Pancreas (tissue), 10 donors: ENCODE measurements around the gene BTG2. TPM values are rescaled to one million over a fixed set of nuclear protein-coding genes. Genes with fewer than 3 reads are reported as not detected.
A peak's percentile ranks its signal among the peaks of the same experiment; 100 is the strongest.

Experiments used
- ATAC-seq, 4 donors: fragments of 200-7000 bp; cut with Tn5 transposase; one replicate each; pipeline versions ENCODE4 v1.8.0 to v1.9.1; 2020; ENCODE audit warnings: mild to moderate bottlenecking in 4 of 4, moderate library complexity in 4 of 4
- DNase-seq, 6 donors: peaks; one replicate each; pipeline ENCODE4 v3.0.0-alpha.2; 2020
- FAIRE-seq: peaks from 2 replicates; lab custom pipeline; 2012; peaks lifted over from hg19 to GRCh38; lab: Jason Lieb, UNC
- H3K27ac ChIP-seq, 4 donors: fragments of 200-600 bp; sonication (generic); 1 replicate in 3 of 4; 2 replicates in 1 of 4; pipeline versions ENCODE4 v1.5.0 to v1.8.0; 2020
- H3K27me3 ChIP-seq, 4 donors: fragments of 200-600 bp; one replicate each; pipeline ENCODE4 v1.8.0; 2021
- H3K36me3 ChIP-seq, 3 donors: fragments of 200-600 bp; sonication (generic) in 1 of 3; one replicate each; pipeline versions ENCODE4 v1.5.0 to v1.8.0; 2020 to 2021
- H3K4me1 ChIP-seq, 3 donors: fragments of 200-600 bp; one replicate each; pipeline ENCODE4 v1.8.0; 2021
- H3K4me3 ChIP-seq, 4 donors: fragments of 200-600 bp; sonication (generic) in 2 of 4; one replicate each; pipeline versions ENCODE4 v1.5.0 to v1.8.0; 2020 to 2021
- H3K9me3 ChIP-seq, 4 donors: fragments of 200-600 bp; one replicate each; pipeline ENCODE4 v1.8.0; 2021
- WGBS, 2 donors: extraction: QIAGEN DNeasy Blood & Tissue Kit; methylation state at CpG; one replicate each; pipeline ENCODE4 v1.1.7; 2013; 5-methylcytosine and 5-hydroxymethylcytosine counted together
- intact Hi-C, 3 donors: fragments of 100-400 bp; cut with DNase I; formaldehyde crosslinking; loops; one replicate each; pipeline versions ENCODE4 v1.11.1 to v1.14.2; 2022
- polyA plus RNA-seq, 2 donors: library from polyadenylated mRNA; stranded (reverse); fragments of 200-250 nt; gene quantifications; one replicate each; pipeline ENCODE4 v1.2.3, GENCODE V29; 2013
- total RNA-seq, 6 donors: library from RNA; stranded (reverse); fragmentation: NEBNext Ultra II Directional in 4 of 6; extraction: Animal tissue kit (Norgen Biotek cat#: 25700) in 4 of 6; gene quantifications; one replicate each; pipeline versions ENCODE4 v1.2.1 to v1.2.4, GENCODE V29; 2021 to 2023
- TF ChIP-seq, protein P1 (sequence below), 4 donors: fragments of 200-600 bp; sonication (generic) in 3 of 4; IDR thresholded peaks; one replicate each; pipeline versions ENCODE4 v1.5.0 to v1.8.0; 2021; ENCODE audit warnings: antibody characterized with exemption in 4 of 4
- donor health status: healthy with polysubstance abuse.
- donor health status: DM: no; HTN: no; CAD: no; lungs with moderate emphysema.
- donor health status: DM: no; HTN: no; CAD: no.
- donor health status: control.
- donor health status: control.
- donor health status: Bipolar disorder and iron deficiency.
- donor health status: DM: yes; HTN: yes; CAD: no.
- donor health status: DM: no; HTN: no; CAD: no.
- donor health status: DM: no; HTN: no; CAD: no.
- donor health status: DM: yes; HTN: yes; CAD: no.

Gene BTG2
- total and polyA plus RNA-seq, 8 donors: 83.1 to 452 (median 192) TPM

- no peak overlapping the region for H3K4me3 ChIP-seq
- intact Hi-C loops: loop anchor here (5.0 to 10.0 kb wide), 3 partner anchors 64 to 212 kb away; no protein-coding TSS in a partner anchor
- peaks cover 0 to 11% (median 8%) of the 10 kb centered on the region in 3 donors for H3K4me1 ChIP-seq
These were observed 34.9 kb upstream of the BTG2 start for GRCh38 chr1:203270448-203270847.

DNA sequence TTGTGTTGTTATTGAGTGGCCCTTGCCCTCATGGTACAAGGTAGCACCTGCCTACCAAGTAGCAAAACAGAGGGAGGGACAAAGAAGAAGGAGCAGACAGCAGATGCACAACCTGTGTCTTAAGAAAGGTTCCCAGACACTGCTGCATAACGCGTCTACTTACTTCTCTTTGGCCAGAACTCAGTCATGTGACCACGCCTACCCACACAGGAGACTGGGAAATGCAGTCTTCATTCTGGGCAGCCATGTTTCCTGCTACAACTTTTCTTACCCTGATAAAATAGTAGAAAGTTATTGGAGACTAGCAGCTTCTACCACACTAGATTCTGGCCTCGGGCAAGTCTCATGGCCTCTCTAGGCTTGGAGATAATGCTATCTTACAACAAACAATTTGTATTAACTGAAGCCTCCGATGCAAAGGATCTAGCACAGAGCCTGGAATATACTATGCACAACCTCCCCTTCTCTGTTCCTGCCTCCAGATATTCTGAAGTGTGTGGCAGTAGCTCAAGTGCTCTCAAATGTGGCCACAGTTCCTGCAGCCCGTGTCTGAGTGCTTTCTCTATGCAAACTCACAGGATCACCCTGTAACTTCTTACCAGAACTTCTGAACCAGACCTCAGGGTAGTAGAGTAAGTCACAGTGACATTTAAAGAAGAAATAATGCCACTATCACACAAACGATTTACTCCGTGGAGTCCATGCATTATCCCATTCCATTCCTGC is 34.1 kb upstream of the BTG2 start:
- H3K27me3 ChIP-seq: no peaks in the 10 kb centered on the region
- H3K27ac ChIP-seq: no peak overlapping the region
- TF ChIP-seq, protein P1, sequence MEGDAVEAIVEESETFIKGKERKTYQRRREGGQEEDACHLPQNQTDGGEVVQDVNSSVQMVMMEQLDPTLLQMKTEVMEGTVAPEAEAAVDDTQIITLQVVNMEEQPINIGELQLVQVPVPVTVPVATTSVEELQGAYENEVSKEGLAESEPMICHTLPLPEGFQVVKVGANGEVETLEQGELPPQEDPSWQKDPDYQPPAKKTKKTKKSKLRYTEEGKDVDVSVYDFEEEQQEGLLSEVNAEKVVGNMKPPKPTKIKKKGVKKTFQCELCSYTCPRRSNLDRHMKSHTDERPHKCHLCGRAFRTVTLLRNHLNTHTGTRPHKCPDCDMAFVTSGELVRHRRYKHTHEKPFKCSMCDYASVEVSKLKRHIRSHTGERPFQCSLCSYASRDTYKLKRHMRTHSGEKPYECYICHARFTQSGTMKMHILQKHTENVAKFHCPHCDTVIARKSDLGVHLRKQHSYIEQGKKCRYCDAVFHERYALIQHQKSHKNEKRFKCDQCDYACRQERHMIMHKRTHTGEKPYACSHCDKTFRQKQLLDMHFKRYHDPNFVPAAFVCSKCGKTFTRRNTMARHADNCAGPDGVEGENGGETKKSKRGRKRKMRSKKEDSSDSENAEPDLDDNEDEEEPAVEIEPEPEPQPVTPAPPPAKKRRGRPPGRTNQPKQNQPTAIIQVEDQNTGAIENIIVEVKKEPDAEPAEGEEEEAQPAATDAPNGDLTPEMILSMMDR (IDR thresholded peaks at IDR 0.05): no peak
- peaks cover 0 to 11% (median 8%) of the 10 kb centered on the region in 3 donors for H3K4me1 ChIP-seq
- no peaks in the 10 kb centered on the region for H3K9me3 ChIP-seq
- DNase-seq (peak in 4 of 6 donors; percentile 56 to 78 (median 62)), FAIRE-seq (no peak), ATAC-seq (peak; percentile 33 to 55 (median 42))
- H3K4me3 ChIP-seq: no peak overlapping the region
- intact Hi-C loops: loop anchor here (5.0 to 10.0 kb wide), 3 partner anchors 64 to 211 kb away; no protein-coding TSS in a partner anchor
- 20 to 23% methylated on average over 8 of the region's 8 CpGs for WGBS, 2 donors
- no peaks in the 10 kb centered on the region for H3K36me3 ChIP-seq

More at GRCh38 chr1:203270448-203270847, 34.9 kb upstream of the BTG2 start:
- WGBS, 2 donors: 68 to 75% methylated on average over 4 of the region's 4 CpGs
- H3K27ac ChIP-seq: no peak overlapping the region
- no peaks in the 10 kb centered on the region for H3K36me3 ChIP-seq
- no peaks in the 10 kb centered on the region for H3K9me3 ChIP-seq
- H3K27me3 ChIP-seq: no peaks in the 10 kb centered on the region
- FAIRE-seq: no peak
- TF ChIP-seq, protein P1 (IDR thresholded peaks at IDR 0.05): no peak
- DNase-seq: no peak
- no peak for ATAC-seq

- TF ChIP-seq, protein P1 (IDR thresholded peaks at IDR 0.05): no peak
- H3K9me3 ChIP-seq: no peaks in the 10 kb centered on the region
- H3K4me3 ChIP-seq: no peak overlapping the region
- ATAC-seq (no peak), DNase-seq (peak in 3 of 6 donors; percentile 40 to 64 (median 63)), FAIRE-seq (no peak)
- H3K4me1 ChIP-seq: peaks cover 0 to 11% (median 8%) of the 10 kb centered on the region in 3 donors
- WGBS, 2 donors: 59 to 64% methylated on average over 6 of the region's 6 CpGs
- H3K27ac ChIP-seq: no peak overlapping the region
- H3K36me3 ChIP-seq: no peaks in the 10 kb centered on the region
- no peaks in the 10 kb centered on the region for H3K27me3 ChIP-seq
- intact Hi-C loops: loop anchor here (5.0 to 10.0 kb wide), 3 partner anchors 63 to 210 kb away; no protein-coding TSS in a partner anchor
These were observed 33.2 kb upstream of the BTG2 start for GRCh38 chr1:203271962-203272632.

GRCh38 chr1:203272633-203273205 is 32.6 kb upstream of the BTG2 start:
- H3K9me3 ChIP-seq: no peaks in the 10 kb centered on the region
- peaks cover 0 to 17% (median 8%) of the 10 kb centered on the region in 3 donors for H3K4me1 ChIP-seq
- WGBS, 2 donors: 19% methylated on average over 17 of the region's 17 CpGs
- H3K27me3 ChIP-seq: no peaks in the 10 kb centered on the region
- peak in 2 of 6 donors; percentile 18 to 43 for DNase-seq
- H3K36me3 ChIP-seq: no peaks in the 10 kb centered on the region
- FAIRE-seq: no peak
- intact Hi-C loops: loop anchor here (5.0 to 10.0 kb wide), 3 partner anchors 62 to 210 kb away; no protein-coding TSS in a partner anchor
- H3K27ac ChIP-seq: peak overlapping the region in 1 of 4 donors; percentile 50
- TF ChIP-seq, protein P1 (IDR thresholded peaks at IDR 0.05): no peak
- H3K4me3 ChIP-seq: peak overlapping the region in 1 of 4 donors; percentile 40
- no peak for ATAC-seq
